ENCODE measurements around the gene CTU1.
A peak's percentile ranks its signal among the peaks of the same experiment; 100 is the strongest.

The CTU1 gene

GRCh38 chr19:51131780-51132680 lies 23.8 kb upstream of the CTU1 start:
- peak in 1 of 2 donors; percentile 69 for DNase-seq

GRCh38 chr19:51129716-51130115 lies 21.5 kb upstream of the CTU1 start:
- DNase-seq = no peak

- no peak for DNase-seq
Measured at GRCh38 chr19:51128227-51128626, 20.0 kb upstream of the CTU1 start.

GRCh38 chr19:51127755-51128154 lies 19.5 kb upstream of the CTU1 start:
- DNase-seq = peak; percentile 80 to 83

- no peak for DNase-seq
Measured at GRCh38 chr19:51127032-51127431, 18.8 kb upstream of the CTU1 start.

GRCh38 chr19:51125421-51126075 lies 17.3 kb upstream of the CTU1 start:
- no peak for DNase-seq

- peak; percentile 50 to 72 for DNase-seq
Measured at GRCh38 chr19:51124729-51125128, 16.5 kb upstream of the CTU1 start, which contains the start of gene SIGLEC9. SIGLEC9 (plus strand) TSS chr19:51124906; CDS start chr19:51124975, 69 bp downstream.

- DNase-seq = no peak
Measured at GRCh38 chr19:51124216-51124615, 16.0 kb upstream of the CTU1 start.

GRCh38 chr19:51123802-51124201 lies 15.6 kb upstream of the CTU1 start:
- DNase-seq = peak; percentile 42 to 65

GRCh38 chr19:51123381-51123800 lies 15.2 kb upstream of the CTU1 start:
- DNase-seq = peak; percentile 80 to 84

- DNase-seq = peak; percentile 83 to 93
Measured at GRCh38 chr19:51122112-51122981, 14.1 kb upstream of the CTU1 start.

- DNase-seq = peak; percentile 73 to 85
Measured at GRCh38 chr19:51121257-51121656, 13.0 kb upstream of the CTU1 start.

- peak; percentile 57 to 86 for DNase-seq
Measured at GRCh38 chr19:51120160-51120559, 12.0 kb upstream of the CTU1 start.

- DNase-seq = peak; percentile 79 to 93
Measured at GRCh38 chr19:51119611-51120010, 11.4 kb upstream of the CTU1 start.

- no peak for DNase-seq
Measured at GRCh38 chr19:51119101-51119500, 10.9 kb upstream of the CTU1 start.

GRCh38 chr19:51116736-51117286 lies 8.6 kb upstream of the CTU1 start:
- DNase-seq = no peak

GRCh38 chr19:51114087-51114729 lies 6.0 kb upstream of the CTU1 start:
- peak in 1 of 2 donors; percentile 53 for DNase-seq

- DNase-seq = no peak
Measured at GRCh38 chr19:51111606-51112005, 3.4 kb upstream of the CTU1 start.

- DNase-seq = no peak
Measured at GRCh38 chr19:51110666-51110971, 2.4 kb upstream of the CTU1 start.

- DNase-seq = no peak
Measured at GRCh38 chr19:51108805-51109146, 567 bp upstream of the CTU1 start.

GRCh38 chr19:51107406-51108065 lies 673 bp downstream of the CTU1 start:
- no peak for DNase-seq

GRCh38 chr19:51103926-51104341 lies 4.3 kb downstream of the CTU1 start:
- no peak for DNase-seq

Measured in inflammatory macrophage treated with lipopolysaccharide for 1 hour (primary cell).